ENCODE data around the gene CYS1.
"Not testable (repeated sequence)": the region's sequence is repeated elsewhere in the genome, so short reads cannot be mapped to it uniquely, and the experiment has no call there.

The CYS1 gene

GRCh38 chr2:10046931-10047330 lies 33.3 kb downstream of the CYS1 start:
- DNase-seq (ENCODE audit: low spot score): no peak

DNA sequence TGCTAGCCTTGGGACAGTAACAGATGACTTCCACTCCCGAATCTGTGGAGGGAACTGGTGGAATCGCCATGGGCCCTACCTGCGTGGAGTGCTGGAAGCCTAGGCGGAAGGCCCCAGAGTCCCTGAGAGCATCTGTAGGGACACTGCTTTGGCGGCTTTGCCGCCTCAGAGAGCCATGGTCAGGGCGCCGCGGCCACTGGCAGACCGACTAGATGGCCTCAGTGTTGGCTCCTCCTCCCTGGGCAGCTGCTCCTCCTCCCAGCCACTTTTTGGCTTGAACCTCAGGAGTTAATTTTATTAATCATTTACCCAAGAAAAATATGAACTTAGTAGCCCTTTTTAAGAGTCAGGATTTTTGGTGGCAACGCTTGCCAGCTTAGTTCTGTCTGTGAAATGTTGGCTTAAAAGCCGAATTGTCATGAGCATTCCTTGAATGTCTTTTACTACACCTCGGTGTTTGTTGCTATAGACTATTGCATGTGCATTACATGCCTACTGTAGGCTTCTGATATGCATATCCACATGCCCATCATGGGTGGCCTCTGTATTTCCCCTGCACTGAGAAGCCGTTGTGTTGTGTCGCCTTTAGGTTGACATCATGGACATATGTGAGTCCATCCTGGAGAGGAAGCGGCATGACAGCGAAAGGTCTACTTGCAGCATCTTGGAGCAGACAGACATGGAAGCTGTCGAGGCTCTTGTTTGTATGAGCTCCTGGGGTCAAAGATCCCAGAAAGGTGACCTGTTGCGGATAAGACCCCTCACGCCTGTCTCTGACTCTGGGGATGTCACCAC lies 34.5 kb downstream of the CYS1 start:
- no peak for DNase-seq (ENCODE audit: low spot score)

DNA sequence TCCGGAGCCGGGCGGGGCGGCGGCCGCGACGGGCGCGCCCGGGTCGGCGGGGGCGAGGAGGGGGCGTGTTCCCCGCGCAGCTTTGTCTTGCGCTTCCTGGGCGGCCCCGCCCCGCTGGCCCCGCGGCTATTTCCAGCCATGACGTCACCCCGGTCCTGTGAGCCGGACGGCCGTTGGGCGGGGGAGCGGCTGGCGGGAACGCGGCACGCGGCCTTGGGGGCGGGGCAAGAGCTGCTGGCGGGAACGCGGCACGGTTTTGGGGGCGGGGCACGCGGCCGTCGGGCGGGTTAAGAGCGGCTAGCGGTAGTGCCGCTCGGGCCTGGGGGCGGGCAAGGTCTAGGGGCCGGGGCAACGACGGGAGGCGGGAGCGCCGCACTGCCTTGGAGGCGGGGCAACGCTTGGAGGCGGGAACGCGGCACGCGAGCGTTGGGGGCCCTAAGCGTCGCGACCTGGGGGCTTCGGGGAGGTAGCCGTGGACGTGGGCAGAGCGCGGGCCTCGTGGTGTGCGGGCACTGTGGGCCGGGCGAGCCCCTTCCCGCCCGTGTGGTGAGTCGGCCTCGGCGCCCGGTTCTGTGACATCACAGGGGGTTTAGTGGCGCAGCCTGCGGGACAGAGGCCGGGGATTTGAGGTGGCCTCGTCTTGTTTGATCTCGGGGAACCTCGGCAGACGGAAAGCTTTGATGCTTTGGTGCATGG lies 36.2 kb downstream of the CYS1 start:
- DNase-seq (ENCODE audit: low spot score): peak; percentile 97

GRCh38 chr2:10043256-10043905 lies 36.8 kb downstream of the CYS1 start, which contains the start of gene KLF11:
Gene KLF11 (plus strand): TSS chr2:10043550. CDS start chr2:10043717, 167 bp downstream.
- DNase-seq (ENCODE audit: low spot score): peak; percentile 97

DNA sequence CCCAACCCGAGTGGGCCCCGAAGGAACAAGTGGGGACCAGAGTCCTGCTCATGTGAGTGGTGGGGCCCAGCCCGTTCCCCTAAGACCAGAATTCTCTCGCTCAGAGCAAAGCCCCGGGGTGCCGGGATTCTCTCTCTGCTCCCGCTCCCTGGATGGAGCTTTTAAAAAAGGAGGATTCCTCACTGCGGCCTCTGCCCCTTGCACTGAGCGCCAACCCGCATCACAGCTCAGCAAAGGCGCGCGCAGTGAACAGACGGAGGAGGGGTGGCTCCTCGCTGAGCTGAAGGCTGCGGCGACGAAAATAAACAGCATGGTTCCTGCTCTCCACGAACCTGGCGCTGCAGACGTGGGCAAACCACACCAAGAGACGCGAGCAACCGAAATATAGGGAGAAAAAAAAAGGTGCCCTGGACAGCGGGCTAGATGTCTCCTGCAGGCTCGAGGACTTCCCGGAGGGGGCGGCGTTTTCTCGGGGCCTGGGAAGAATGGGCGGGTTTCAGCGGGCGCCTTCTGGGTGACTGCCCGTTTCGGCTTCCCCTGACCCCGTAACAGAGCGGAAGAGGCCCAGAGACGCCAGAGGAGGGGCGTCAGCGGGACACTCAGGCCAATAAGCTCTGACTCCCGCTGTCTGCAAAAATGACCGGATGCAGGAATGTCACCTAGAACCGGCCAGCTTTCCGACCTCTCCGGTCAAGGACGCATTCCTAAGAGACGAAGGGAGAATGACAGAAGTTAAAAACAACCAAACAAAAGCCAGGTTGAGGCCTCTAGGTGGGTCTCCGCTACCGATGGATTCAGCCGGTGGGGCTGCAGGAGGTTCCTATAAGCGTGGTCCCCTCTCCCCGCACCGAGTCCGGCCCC lies 37.7 kb downstream of the CYS1 start:
- DNase-seq (ENCODE audit: low spot score): peak; percentile 70

GRCh38 chr2:10041711-10042110 lies 38.5 kb downstream of the CYS1 start:
- DNase-seq (ENCODE audit: low spot score): no peak

DNA sequence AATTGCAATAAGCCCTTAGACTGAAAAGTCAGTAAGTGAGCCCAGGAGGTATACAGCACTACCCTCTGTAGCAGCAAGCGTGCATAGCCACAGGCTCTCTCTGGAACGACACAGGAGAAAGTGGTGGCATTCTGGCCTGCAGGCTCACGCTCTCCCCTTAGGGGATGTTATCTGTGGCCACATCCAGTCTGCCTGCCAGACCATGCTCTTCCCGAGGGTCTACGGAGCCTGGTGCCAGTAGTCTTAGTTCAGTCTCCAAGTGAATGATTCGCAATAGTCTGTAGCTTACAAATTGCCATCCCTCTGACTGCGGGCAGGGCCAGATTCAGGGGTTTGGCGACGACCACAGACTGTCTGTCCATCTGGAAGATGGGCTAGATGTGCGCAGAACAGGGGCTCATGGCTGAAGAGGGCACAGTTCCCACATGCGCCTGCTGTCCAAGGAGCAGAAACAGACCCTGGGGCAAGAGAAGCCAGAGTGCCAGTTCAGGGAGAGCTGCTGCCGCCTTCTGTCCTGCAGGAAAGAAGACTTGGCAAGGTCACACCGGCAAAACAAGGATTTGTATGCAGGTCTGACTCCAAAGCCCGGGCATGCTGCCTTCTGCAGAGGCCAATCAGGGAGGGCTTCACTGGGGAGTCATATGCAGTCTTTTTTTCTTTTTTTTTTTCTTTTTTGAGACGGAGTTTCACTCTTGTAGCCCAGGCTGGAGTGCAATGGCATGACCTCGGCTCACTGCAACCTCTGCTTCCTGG lies 40.4 kb downstream of the CYS1 start:
- peak; percentile 57 for DNase-seq (ENCODE audit: low spot score)

DNA sequence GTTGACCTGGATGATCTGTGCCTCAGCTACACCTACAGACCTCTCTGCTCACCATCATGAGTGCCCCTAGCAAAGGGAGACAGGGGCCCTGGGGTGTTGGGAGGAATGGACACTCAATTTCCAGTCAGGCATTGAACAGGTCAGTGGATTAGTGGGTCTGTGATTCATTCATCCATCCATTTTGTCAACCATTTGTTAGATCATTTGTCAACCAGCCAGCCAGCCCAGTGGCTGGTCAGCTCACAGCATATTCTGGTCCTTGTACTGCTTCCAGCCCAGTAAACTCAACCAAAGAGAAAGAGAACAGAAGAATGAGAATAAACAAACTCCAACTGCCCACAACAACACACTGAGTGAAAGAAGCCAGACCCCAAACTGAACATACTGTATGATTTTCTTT lies 41.5 kb downstream of the CYS1 start:
- no peak for DNase-seq (ENCODE audit: low spot score)

- DNase-seq (ENCODE audit: low spot score): no peak
These were observed 42.1 kb downstream of the CYS1 start for GRCh38 chr2:10038123-10038522.

DNA sequence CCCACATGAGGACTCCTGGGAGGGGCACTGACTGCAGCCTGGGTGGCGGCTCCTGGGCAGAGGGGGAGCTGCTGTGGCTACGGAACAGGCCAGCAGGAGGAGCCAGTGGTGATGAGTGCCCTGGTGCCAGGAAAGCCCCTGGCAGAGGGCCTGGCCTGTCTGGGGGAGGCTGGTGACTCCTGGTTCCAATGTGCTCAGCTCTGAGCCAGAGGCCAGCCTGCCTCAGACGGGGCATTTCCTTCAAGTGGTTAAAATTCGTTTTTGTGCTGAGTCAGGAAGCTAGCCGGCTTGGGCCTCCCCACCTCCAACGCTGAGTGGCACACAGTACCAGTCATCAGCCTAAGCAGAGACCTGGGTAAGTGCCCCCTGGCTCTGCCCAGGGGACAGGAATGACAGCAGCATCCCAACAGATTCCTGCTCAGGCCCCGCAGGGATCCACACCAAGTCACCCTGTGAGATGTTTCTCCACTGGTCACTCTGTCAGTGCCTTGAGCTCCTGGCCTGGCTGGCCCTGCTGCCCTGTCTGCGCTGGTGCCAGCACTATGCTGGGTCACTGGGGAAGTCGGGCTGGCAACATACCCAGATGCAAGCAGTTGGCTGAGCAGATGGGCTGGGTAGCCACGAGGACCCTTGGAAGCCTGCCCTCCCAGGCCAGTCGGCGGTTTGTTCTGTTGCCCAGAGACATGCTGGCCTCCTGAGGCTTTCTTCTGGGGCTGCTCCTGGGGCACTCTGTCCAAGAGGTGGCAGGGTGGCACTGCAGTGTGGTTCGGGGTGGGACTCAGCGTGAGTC lies 43.9 kb downstream of the CYS1 start:
- DNase-seq (ENCODE audit: low spot score): peak; percentile 81

GRCh38 chr2:10035633-10036032 lies 44.6 kb downstream of the CYS1 start:
- DNase-seq (ENCODE audit: low spot score): no peak

- DNase-seq (ENCODE audit: low spot score): no peak
These were observed 45.2 kb downstream of the CYS1 start for GRCh38 chr2:10035053-10035422.

GRCh38 chr2:10034333-10035052 lies 45.7 kb downstream of the CYS1 start:
- no peak for DNase-seq (ENCODE audit: low spot score)

DNA sequence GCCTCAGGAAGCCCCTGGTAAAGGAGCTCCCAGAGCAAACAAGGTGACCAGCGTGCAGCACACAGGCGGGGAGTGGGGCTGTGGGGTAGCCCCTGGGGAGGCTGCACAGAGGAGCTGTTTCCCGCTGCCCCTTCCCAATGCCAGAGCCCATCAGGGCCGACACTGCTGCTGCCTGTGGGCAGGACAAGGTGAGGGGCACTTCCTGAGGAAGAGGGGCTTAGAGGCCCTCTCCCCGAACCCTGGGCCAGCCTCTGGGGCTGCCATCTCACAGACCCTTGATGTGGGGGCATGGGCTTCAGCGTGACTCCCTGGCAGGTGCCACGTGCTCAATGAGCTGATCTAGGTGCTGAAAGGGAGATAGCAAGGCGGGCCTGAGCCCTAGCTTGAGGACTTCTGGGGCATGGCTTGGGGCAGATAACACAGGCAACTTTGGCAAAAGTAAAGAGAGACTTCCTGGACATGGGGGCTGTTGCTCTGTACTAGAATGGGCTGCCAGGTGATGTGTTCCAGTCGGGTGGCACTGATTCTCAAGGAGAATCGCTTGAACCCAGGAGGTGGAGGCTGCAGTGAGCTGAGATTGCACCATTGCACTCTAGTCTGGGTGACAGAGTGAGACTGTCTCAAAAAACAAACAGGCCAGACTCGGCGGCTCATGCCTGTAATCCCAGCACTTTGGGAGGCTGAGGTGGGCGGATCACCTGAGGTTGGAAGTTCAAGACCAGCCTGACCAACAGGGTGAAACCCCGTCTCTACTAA lies 46.8 kb downstream of the CYS1 start:
- no peak for DNase-seq (ENCODE audit: low spot score)

GRCh38 chr2:10032746-10033105 lies 47.5 kb downstream of the CYS1 start:
- no peak for DNase-seq (ENCODE audit: low spot score)

DNA sequence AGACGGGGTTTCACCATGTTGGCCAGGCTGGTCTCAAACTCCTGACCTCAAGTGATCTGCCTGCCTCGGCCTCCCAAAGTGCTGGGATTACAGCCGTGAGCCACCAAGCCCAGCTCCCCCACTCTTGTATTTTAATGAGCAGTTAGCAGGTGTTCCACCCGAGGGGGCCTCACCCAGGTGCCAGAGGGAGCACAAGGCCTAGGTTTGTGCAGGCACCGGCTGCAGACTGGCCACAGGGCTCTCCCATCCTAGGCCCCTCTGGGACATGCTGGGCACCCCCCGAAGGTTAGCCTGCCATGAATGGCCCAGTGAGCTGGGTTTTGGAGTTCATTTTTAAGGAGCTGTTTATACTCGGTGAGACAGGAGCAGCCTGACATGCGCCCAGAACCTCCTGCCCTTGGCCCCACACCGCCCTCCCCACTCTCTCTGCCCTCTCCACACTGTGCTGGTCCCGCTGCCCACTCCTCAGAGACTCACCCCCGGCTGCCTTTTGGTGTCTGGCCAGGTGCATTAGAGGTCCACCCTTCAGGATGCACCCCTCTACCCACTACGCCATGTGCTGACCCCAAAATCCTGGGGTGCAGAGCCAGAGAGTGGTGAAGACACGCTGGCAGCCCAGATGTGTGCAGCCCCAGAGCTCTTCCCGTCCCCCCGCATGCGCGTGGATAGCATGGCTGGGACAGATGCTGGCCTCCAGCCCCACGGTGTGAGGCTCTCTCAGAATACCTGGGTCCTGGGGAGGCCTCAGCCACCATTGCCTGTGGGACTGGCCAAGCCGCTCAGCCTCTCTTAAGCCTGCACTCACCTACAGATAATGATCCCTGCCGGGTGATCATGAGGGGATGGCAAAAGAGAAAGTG lies 48.1 kb downstream of the CYS1 start:
- DNase-seq (ENCODE audit: low spot score): no peak

- DNase-seq (ENCODE audit: low spot score): not testable (repeated sequence)
These were observed 49.4 kb downstream of the CYS1 start for GRCh38 chr2:10030798-10031197.

- DNase-seq (ENCODE audit: low spot score): no peak
These were observed 49.9 kb downstream of the CYS1 start for GRCh38 chr2:10030311-10030736.
